Duodenal mucosa (tissue), 2 donors: ENCODE data around the gene ALPK1.

Experiments
- H3K27ac ChIP-seq: one replicate; pipeline ENCODE4 v1.7.0; 2013; ENCODE audit warnings: low read depth, low read length
- H3K27me3 ChIP-seq, 2 donors: one replicate each; pipeline ENCODE4 v1.7.0; 2013; ENCODE audit warnings: low read length in 2 of 2, control low read depth in 1 of 2; ENCODE audit not compliant: insufficient read depth in 2 of 2, control insufficient read depth in 1 of 2
- H3K36me3 ChIP-seq, 2 donors: one replicate each; pipeline ENCODE4 v1.7.0; 2013; ENCODE audit warnings: low read length in 2 of 2, control low read depth in 1 of 2; ENCODE audit not compliant: insufficient read depth in 2 of 2, control insufficient read depth in 1 of 2
- H3K4me1 ChIP-seq, 2 donors: one replicate each; pipeline ENCODE4 v1.7.0; 2013; ENCODE audit warnings: low read length in 2 of 2, control low read depth in 1 of 2; ENCODE audit not compliant: insufficient read depth in 2 of 2, control insufficient read depth in 1 of 2
- H3K4me3 ChIP-seq, 2 donors: one replicate each; pipeline ENCODE4 v1.7.0; 2013; ENCODE audit warnings: low read length in 2 of 2, low read depth in 1 of 2
- H3K9ac ChIP-seq, 2 donors: one replicate each; pipeline ENCODE4 v1.7.0; 2013; ENCODE audit warnings: low read length in 2 of 2, low read depth in 1 of 2
- H3K9me3 ChIP-seq, 2 donors: one replicate each; pipeline ENCODE4 v1.7.0; 2013; ENCODE audit warnings: low read length in 2 of 2, control low read depth in 1 of 2; ENCODE audit not compliant: control insufficient read depth in 1 of 2

Gene ALPK1

GRCh38 chr4:112296949-112297880 lies at the start of gene ALPK1:
TSS of gene ALPK1 (plus strand) at chr4:112297369.
- no peaks in the 10 kb centered on the region for H3K9me3 ChIP-seq
- peaks cover 0 to 24% of the 10 kb centered on the region in 2 donors for H3K4me1 ChIP-seq
- peak within 1 kb of the TSS; percentile 20 to 62 for H3K9ac ChIP-seq
- peak within 1 kb of the TSS; percentile 45 for H3K27ac ChIP-seq
- no peaks in the 10 kb centered on the region for H3K27me3 ChIP-seq
- H3K4me3 ChIP-seq = peak within 1 kb of the TSS; percentile 61 to 65
- no peaks in the 10 kb centered on the region for H3K36me3 ChIP-seq

GRCh38 chr4:112251019-112251643 lies 46.0 kb upstream of the ALPK1 start:
- Histone ChIP-seq H3K9ac (no peak overlapping the region), H3K27me3 (no peaks in the 10 kb centered on the region), H3K4me3 (no peak overlapping the region), H3K36me3 (no peaks in the 10 kb centered on the region), H3K27ac (no peak overlapping the region), H3K9me3 (no peaks in the 10 kb centered on the region), H3K4me1 (no peaks in the 10 kb centered on the region)

DNA sequence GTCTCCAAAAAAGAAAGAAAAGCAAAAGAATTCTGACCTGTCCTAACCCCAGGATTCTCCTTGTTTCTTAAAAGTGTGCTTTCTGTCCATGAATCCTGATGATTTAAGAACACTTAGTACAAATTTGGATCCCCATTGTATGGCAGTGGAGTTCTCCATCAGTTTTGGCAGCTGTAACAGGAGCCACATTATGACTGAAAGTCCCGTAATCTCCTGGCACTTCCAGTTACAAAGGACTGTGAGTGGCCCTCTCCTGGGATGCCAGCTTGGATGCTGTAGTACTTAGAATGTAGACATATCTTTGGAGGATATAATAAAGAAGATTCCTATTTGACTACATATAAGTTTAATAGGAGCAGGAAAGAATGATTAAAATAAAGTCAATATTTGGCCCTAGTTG lies 44.9 kb upstream of the ALPK1 start:
- H3K27ac ChIP-seq = no peak overlapping the region
- H3K9me3 ChIP-seq = no peaks in the 10 kb centered on the region
- H3K9ac ChIP-seq = no peak overlapping the region
- no peak overlapping the region for H3K4me3 ChIP-seq
- H3K27me3 ChIP-seq = no peaks in the 10 kb centered on the region
- peaks cover 0 to 6% of the 10 kb centered on the region in 2 donors for H3K36me3 ChIP-seq
- H3K4me1 ChIP-seq = no peaks in the 10 kb centered on the region

DNA sequence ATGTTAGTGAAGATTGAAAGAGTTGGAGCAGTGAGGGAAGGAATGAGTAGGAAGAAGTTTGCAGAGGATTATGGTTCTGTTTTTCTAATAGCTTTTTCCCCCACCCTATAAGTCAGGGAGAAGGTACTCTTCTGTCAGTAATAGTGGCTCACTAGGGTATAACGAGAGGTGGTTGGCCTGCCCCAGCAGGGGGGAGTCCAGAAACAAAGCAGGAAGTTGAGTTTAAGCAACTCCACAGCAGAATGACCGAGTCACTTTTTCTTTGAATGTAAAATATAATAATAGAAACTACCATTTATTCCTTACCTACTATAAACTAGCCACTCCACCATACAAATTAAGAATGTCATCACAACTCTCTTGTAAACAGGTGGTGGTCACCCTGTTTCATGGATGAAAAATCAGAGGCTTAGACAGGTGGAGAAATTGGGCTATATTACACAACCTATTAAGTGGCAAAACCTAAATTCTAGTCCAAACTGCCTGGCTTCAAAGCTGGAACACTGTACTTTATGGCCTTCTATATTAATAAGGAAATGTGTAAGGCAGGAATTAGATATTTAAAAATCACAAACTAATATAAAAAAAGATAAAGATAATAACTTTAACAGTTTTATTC lies 43.7 kb upstream of the ALPK1 start:
- Histone ChIP-seq H3K4me1 (no peaks in the 10 kb centered on the region), H3K4me3 (no peak overlapping the region), H3K9ac (no peak overlapping the region), H3K9me3 (no peaks in the 10 kb centered on the region), H3K27me3 (no peaks in the 10 kb centered on the region), H3K27ac (no peak overlapping the region), H3K36me3 (peaks cover 0 to 6% of the 10 kb centered on the region in 2 donors)

DNA sequence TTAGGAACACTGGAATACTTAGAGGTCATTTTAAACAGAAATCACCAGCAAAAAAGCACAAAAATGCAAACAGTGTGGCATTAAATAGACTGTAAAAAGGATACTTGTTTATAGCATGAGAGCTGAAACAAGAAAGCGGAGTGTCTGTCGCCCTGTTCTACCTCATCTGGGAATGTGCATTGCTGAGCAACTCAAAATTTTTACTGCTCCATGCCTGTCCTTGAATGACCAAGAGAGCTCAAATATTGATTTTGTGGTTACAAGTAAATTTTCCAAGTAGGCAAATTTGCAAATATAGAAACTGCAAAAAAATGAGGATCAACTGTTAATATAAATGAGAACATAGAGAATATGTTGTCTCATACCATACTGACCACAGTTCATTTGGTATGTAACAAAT lies 40.1 kb upstream of the ALPK1 start:
- Histone ChIP-seq H3K4me1 (no peaks in the 10 kb centered on the region), H3K9me3 (no peaks in the 10 kb centered on the region), H3K9ac (no peak overlapping the region), H3K4me3 (no peak overlapping the region), H3K27me3 (no peaks in the 10 kb centered on the region), H3K36me3 (peaks cover 0 to 17% of the 10 kb centered on the region in 2 donors), H3K27ac (no peak overlapping the region)

DNA sequence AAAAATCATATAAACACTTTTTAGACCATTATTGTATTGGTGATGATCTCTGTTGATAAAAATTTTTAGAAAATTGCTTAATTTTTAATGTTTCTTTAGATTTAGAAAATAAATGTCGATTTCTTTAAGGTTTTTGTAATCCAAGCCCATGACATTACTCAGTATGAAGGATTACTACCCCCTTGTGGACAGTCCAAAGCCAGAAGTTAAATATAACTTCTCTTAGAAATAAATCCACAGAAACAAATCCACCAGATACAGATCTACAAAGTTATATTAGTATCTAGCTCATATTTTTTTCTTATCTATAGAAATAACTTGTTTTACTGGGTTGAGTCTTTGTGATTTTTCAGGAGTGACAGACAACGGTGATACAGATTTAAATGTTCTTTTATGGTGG lies 30.3 kb upstream of the ALPK1 start:
- Histone ChIP-seq H3K27me3 (no peaks in the 10 kb centered on the region), H3K36me3 (peaks cover 3 to 23% of the 10 kb centered on the region in 2 donors), H3K9ac (no peak overlapping the region), H3K4me3 (no peak overlapping the region), H3K4me1 (no peaks in the 10 kb centered on the region), H3K27ac (no peak overlapping the region), H3K9me3 (no peaks in the 10 kb centered on the region)

DNA sequence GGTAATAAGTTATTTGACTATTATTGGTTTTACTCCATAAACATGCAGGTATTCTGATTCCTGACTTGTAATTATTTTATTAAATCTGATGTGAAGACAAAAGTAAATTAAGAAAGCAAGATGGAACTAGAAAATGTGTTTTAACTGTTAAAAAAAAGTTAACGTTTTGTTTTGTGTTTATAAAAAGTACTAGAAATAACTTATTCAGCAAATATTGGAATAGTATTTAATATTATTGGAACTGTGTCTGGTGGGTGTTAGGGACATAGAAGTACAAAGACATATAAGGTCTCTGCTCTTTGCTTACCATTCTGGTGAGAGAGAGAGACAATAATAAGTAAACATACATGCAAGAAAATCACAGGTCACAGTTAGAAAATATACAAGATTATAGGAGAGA lies 27.1 kb upstream of the ALPK1 start:
- no peaks in the 10 kb centered on the region for H3K9me3 ChIP-seq

GRCh38 chr4:112270640-112271421 lies 26.3 kb upstream of the ALPK1 start:
- Histone ChIP-seq H3K27ac (no peak overlapping the region), H3K36me3 (peaks cover 0 to 23% of the 10 kb centered on the region in 2 donors), H3K27me3 (no peaks in the 10 kb centered on the region), H3K4me3 (no peak overlapping the region), H3K4me1 (no peaks in the 10 kb centered on the region), H3K9me3 (no peaks in the 10 kb centered on the region), H3K9ac (no peak overlapping the region)

More for the DNA sequence above, 27.1 kb upstream of the ALPK1 start:
- no peak overlapping the region for H3K4me3 ChIP-seq
- H3K4me1 ChIP-seq = no peaks in the 10 kb centered on the region
- H3K27ac ChIP-seq = no peak overlapping the region
- H3K27me3 ChIP-seq = no peaks in the 10 kb centered on the region
- no peak overlapping the region for H3K9ac ChIP-seq
- peaks cover 0 to 20% of the 10 kb centered on the region in 2 donors for H3K36me3 ChIP-seq

DNA sequence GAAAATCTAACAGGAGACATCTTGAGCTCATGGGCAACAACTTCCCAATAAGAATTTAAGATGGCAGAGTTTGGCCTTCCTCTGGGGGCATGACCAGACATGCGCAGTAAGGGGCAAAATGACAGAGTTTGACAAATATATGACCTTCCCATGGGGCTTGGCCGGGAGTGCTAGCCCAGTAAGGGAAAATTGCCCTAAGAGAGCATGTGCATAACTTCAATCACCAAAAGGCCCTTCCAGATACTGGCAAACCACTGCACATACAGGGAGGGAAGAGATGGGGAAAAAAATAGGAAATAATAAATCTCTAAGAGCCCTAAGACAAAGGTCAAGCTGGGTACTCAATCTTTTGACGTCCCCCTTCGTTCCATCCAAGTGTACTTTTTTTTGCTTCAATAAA lies 24.9 kb upstream of the ALPK1 start:
- Histone ChIP-seq H3K27ac (no peak overlapping the region), H3K9ac (no peak overlapping the region), H3K27me3 (no peaks in the 10 kb centered on the region), H3K36me3 (peaks cover 2 to 22% of the 10 kb centered on the region in 2 donors), H3K4me3 (no peak overlapping the region), H3K4me1 (no peaks in the 10 kb centered on the region), H3K9me3 (no peaks in the 10 kb centered on the region)
